HepG2 (cell line): ENCODE results near the gene KRT40. TPM values are rescaled to one million over a fixed set of nuclear protein-coding genes. Genes with fewer than 3 reads are reported as not detected.

Source experiments
- ATAC-seq: fragments of 200-7000 bp; cut with Tn5 transposase; 3 replicates; pipeline ENCODE4 v1.9.1; 2020; ENCODE audit warnings: mild to moderate bottlenecking, moderate library complexity
- BruUV-seq: library from RNA; stranded (reverse); fragments of 400-500 nt; replicated peaks from 2 replicates; lab custom pipeline; 2021; lab: Mats Ljungman, UMichigan
- CTCF ChIA-PET: fragments of 300-600 bp; formaldehyde crosslinking; extraction: SDS; loops from one replicate; lab custom pipeline; 2021; ENCODE audit warnings: low total read pairs, inconsistent platforms, low intra/inter-chr PET ratio; lab: Yijun Ruan, JAX
- POLR2A ChIA-PET: fragments of 350-600 bp; sonication (Branson Sonifier 250); formaldehyde crosslinking; loops from one replicate; lab custom pipeline; 2020; ENCODE audit warnings: antibody characterized with exemption, inconsistent platforms; lab: Yijun Ruan, JAX
- DNase-seq: peaks from one replicate; pipeline ENCODE4 v3.0.0-alpha.2; 2015; ENCODE audit warnings: low spot score
- FAIRE-seq: peaks from 3 replicates; lab custom pipeline; 2011; peaks lifted over from hg19 to GRCh38; lab: Jason Lieb, UNC
- H2AFZ ChIP-seq: one replicate; pipeline ENCODE4 v1.6.1; 2011; ENCODE audit warnings: low read length, inconsistent platforms
- H3K27ac ChIP-seq: fragments of 300-600 bp; 3 replicates; pipeline ENCODE4 v1.8.0; 2011; ENCODE audit warnings: mixed run types, mild to moderate bottlenecking, mixed read lengths, low read length, inconsistent platforms; ENCODE audit not compliant: insufficient read depth; ENCODE audit errors: extremely low read length
- H3K27me3 ChIP-seq, 2 experiments: fragments of 200-600 bp in 1 of 2; 2 replicates in 1 of 2; 3 replicates in 1 of 2; pipeline versions ENCODE4 v1.6.0 to v1.8.0; 2011; ENCODE audit warnings: low read length in 2 of 2, mild to moderate bottlenecking in 2 of 2, moderate library complexity in 2 of 2, inconsistent platforms in 1 of 2; ENCODE audit not compliant: insufficient read depth in 2 of 2, control insufficient read depth in 1 of 2
- H3K36me3 ChIP-seq, 2 experiments: fragments of 200-600 bp in 1 of 2; replicated peaks in 1 of 2; 2 replicates in 1 of 2; 3 replicates in 1 of 2; pipeline versions ENCODE4 v1.5.1 to v1.8.0; 2011; ENCODE audit warnings: low read length in 2 of 2, inconsistent platforms in 1 of 2; ENCODE audit not compliant: insufficient read depth in 2 of 2, control insufficient read depth in 1 of 2
- H3K4me1 ChIP-seq: 2 replicates; pipeline ENCODE4 v1.5.1; 2012; ENCODE audit warnings: low read length, inconsistent platforms; ENCODE audit not compliant: insufficient read depth
- H3K4me2 ChIP-seq: 2 replicates; pipeline ENCODE4 v1.6.0; 2011; ENCODE audit warnings: low read depth, low read length, inconsistent platforms
- H3K4me3 ChIP-seq, 3 experiments: fragments of 200-600 bp in 1 of 3; sonication (generic), shearing (Covaris generic) in 1 of 3; replicated peaks in 1 of 3; 2 replicates each; pipeline ENCODE4 v1.5.1; 2011 to 2016; ENCODE audit warnings: low read length in 3 of 3, inconsistent platforms in 2 of 3, low read depth in 2 of 3, mild to moderate bottlenecking in 2 of 3, control low read depth in 1 of 3, mixed read lengths in 1 of 3; ENCODE audit not compliant: insufficient read depth in 1 of 3
- H3K79me2 ChIP-seq: one replicate; pipeline ENCODE4 v1.6.1; 2011; ENCODE audit warnings: low read length, inconsistent platforms; ENCODE audit not compliant: insufficient read depth
- H3K9ac ChIP-seq: 2 replicates; pipeline ENCODE4 v1.6.0; 2011; ENCODE audit warnings: mild to moderate bottlenecking, low read depth, low read length, inconsistent platforms; ENCODE audit not compliant: insufficient read depth
- H3K9me3 ChIP-seq: 2 replicates; pipeline ENCODE4 v1.5.1; 2012; ENCODE audit warnings: mild to moderate bottlenecking, low read length
- H4K20me1 ChIP-seq: 2 replicates; pipeline ENCODE4 v1.6.0; 2011; ENCODE audit warnings: inconsistent platforms, mild to moderate bottlenecking, low read length, moderate library complexity; ENCODE audit not compliant: insufficient read depth
- FOSL2 ChIP-seq: sonication (generic); formaldehyde crosslinking; IDR thresholded peaks from 2 replicates; pipeline ENCODE4 v1.4.0; 2020; ENCODE audit warnings: missing genetic modification reagents
- KDM1A ChIP-seq: IDR thresholded peaks from 2 replicates; pipeline ENCODE4 v1.6.1; 2016; ENCODE audit warnings: missing compliant biosample characterization
- MAFF ChIP-seq: IDR thresholded peaks from 2 replicates; pipeline ENCODE4 v1.6.1; 2011; ENCODE audit warnings: low read depth, low read length, improper control_type of control experiment
- MAFK ChIP-seq, 2 experiments: IDR thresholded peaks in 1 of 2; conservative IDR thresholded peaks in 1 of 2; 2 replicates each; pipeline ENCODE4 v1.6.1; 2011; ENCODE audit warnings: improper control_type of control experiment in 2 of 2, low read length in 2 of 2
- RELA ChIP-seq: sonication (generic); formaldehyde crosslinking; IDR thresholded peaks from 2 replicates; pipeline ENCODE4 v1.4.0; 2020; ENCODE audit warnings: missing genetic modification reagents
- ZBTB38 ChIP-seq: sonication (generic); formaldehyde crosslinking; IDR thresholded peaks from 2 replicates; pipeline ENCODE4 v1.5.1; 2020; ENCODE audit warnings: mild to moderate bottlenecking, missing genetic modification reagents
- ZNF501 ChIP-seq: sonication (generic); formaldehyde crosslinking; IDR thresholded peaks from 2 replicates; pipeline ENCODE4 v1.5.1; 2020; ENCODE audit warnings: mild to moderate bottlenecking, moderate library complexity, missing genetic modification reagents
- ZNF629 ChIP-seq: sonication (generic); formaldehyde crosslinking; conservative IDR thresholded peaks from 2 replicates; pipeline ENCODE4 v1.5.0; 2020; ENCODE audit warnings: missing genetic modification reagents
- ZNF720 ChIP-seq: sonication (generic); formaldehyde crosslinking; IDR thresholded peaks from 2 replicates; pipeline ENCODE4 v1.4.0; 2020; ENCODE audit warnings: missing genetic modification reagents
- ZNF75D ChIP-seq: sonication (generic); formaldehyde crosslinking; IDR thresholded peaks from 2 replicates; pipeline ENCODE4 v1.8.1; 2023; ENCODE audit warnings: missing genetic modification reagents, mild to moderate bottlenecking, borderline replicate concordance
- WGBS: methylation state at CpG from one replicate; pipeline ENCODE4 v1.1.6; 2017; ENCODE audit warnings: low lambda C conversion rate; 5-methylcytosine and 5-hydroxymethylcytosine counted together
- in situ Hi-C: cut with HindIII; loops from 2 replicates; pipeline ENCODE4 v1.10.0; 2017; ENCODE audit warnings: low pct_unique_long_range_greater_than_20kb; ENCODE audit not compliant: extremely low pct_ligation_motif_present
- intact Hi-C: fragments of 100-400 bp; cut with micrococcal nuclease; formaldehyde crosslinking; loops from one replicate; pipeline ENCODE4 v1.10.0; 2022; ENCODE audit not compliant: unreplicated experiment
- polyA plus RNA-seq, 8 experiments: library from polyadenylated mRNA; depleted of rRNA in 3 of 8; stranded (reverse) in 7 of 8; unstranded in 1 of 8; fragments of >200 nt; fragmentation: Illumina TruSeq in 4 of 8; extraction: Trizol in 4 of 8; gene quantifications; 2 replicates each; pipeline versions ENCODE4 v1.2.1 to v1.2.3, GENCODE V29; 2011 to 2016; ENCODE audit warnings: low read depth in 4 of 8, missing spikeins in 1 of 8, mixed read lengths in 1 of 8; ENCODE audit not compliant: insufficient read depth in 1 of 8
- total RNA-seq, 5 experiments: library from RNA; depleted of rRNA; stranded (reverse); fragments of >200 nt; fragmentation: Illumina TruSeq; extraction: Trizol; gene quantifications; 2 replicates each; pipeline ENCODE4 v1.2.3, GENCODE V29; 2016; ENCODE audit warnings: low read depth in 1 of 5
- TF ChIP-seq, protein P1 (sequence below): sonication (generic); formaldehyde crosslinking; IDR thresholded peaks from 2 replicates; pipeline ENCODE4 v1.8.1; 2023; ENCODE audit warnings: mild to moderate bottlenecking, inconsistent platforms, moderate library complexity, missing genetic modification reagents, borderline replicate concordance

Gene KRT40
- total and polyA plus RNA-seq, 2 of the 13 experiments (the other 11 are each of a cell fraction or from before 2014, with no cell fraction given) = not detected

DNA sequence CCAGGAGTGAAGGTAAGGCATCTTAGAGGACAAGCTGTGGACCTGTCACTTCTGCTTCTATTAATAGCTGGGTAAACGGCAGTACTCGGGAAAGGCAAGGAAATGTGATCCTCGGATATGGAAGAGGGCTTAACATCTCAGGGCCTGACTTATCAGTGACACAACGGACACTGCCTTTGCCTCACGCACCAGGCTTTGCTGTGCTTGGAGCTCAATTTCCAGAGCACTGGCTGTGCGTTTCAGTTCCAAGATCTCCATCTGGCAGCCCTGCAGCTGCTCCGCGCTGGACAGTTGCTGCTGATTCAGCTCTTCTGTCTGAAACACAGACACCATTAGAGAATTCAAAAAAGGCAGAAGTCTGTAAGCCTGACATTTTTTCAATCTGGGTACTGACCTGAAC, 3.5 kb downstream of the KRT40 start:
- ATAC-seq = no peak
- WGBS = 52% methylated on average over 8 of the region's 8 CpGs
- H3K36me3 ChIP-seq = no peaks in the 10 kb centered on the region
- H3K79me2 ChIP-seq = no peaks in the 10 kb centered on the region
- no peaks in the 10 kb centered on the region for H3K27me3 ChIP-seq
- H3K27ac ChIP-seq = no peak overlapping the region
- H3K4me2 ChIP-seq = 0 out of 2 replicates have a peak overlapping the region, but pooled peaks have one; percentile 3
- peaks cover 6% of the 10 kb centered on the region; the same call in 1 of the 2 replicates for H3K4me1 ChIP-seq
- in situ Hi-C loops = no loop called here
- intact Hi-C loops = no loop called here
- H3K4me3 ChIP-seq = no peak overlapping the region
- no peaks in the 10 kb centered on the region for H3K9me3 ChIP-seq
- no peaks in the 10 kb centered on the region for H4K20me1 ChIP-seq
- no peak for DNase-seq
- BruUV-seq = no TSS peak
- ChIA-PET POLR2A (no interaction called here), CTCF (no interaction called here)
- no peak overlapping the region for H3K9ac ChIP-seq
- TF ChIP-seq MAFF = 0 out of 2 replicates have a peak, but pooled peaks have one; percentile 35
- TF ChIP-seq MAFK (conservative IDR thresholded peaks at IDR 0.05 in 1 of 2, IDR thresholded peaks at IDR 0.05 in 1 of 2; ENCODE audit: low read length in 2 of 2) = peak; percentile 30 to 51; a peak in 3 of 4 replicates
- TF ChIP-seq RELA = no peak
- TF ChIP-seq ZBTB38 (CRISPR knock-in tag) = peak; percentile 43; the same call in 1 of the 2 replicates
- TF ChIP-seq ZNF501 (CRISPR knock-in tag) = peak; percentile 18; the same call in 1 of the 2 replicates
- no peak overlapping the region for H2AFZ ChIP-seq
- FAIRE-seq = no peak

DNA sequence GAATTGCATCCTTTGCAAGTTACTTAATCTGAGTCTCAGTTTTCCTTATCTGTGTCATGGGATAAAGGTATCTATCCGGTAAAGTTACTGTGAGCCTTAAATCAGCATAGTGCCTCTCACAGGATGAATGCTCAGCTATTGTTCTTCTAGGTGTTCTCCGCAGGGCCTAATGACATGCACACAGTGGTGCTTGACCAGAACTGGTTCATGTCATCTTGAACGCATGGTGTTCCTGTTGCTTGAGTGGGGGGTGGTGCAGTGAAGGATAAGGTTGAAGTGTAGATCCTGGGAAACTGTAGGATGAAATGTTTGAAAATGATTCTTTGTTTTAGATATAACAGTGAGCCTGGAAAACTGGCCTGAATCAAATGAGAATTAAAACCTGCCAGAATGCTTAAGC, 4.0 kb downstream of the KRT40 start:
- FAIRE-seq (no peak), ATAC-seq (no peak), DNase-seq (no peak)
- H3K27me3 ChIP-seq = no peaks in the 10 kb centered on the region
- in situ Hi-C loops (no loop called here), intact Hi-C loops (no loop called here)
- H3K4me1 ChIP-seq = peaks cover 6% of the 10 kb centered on the region; the same call in 1 of the 2 replicates
- TF ChIP-seq, protein P1, sequence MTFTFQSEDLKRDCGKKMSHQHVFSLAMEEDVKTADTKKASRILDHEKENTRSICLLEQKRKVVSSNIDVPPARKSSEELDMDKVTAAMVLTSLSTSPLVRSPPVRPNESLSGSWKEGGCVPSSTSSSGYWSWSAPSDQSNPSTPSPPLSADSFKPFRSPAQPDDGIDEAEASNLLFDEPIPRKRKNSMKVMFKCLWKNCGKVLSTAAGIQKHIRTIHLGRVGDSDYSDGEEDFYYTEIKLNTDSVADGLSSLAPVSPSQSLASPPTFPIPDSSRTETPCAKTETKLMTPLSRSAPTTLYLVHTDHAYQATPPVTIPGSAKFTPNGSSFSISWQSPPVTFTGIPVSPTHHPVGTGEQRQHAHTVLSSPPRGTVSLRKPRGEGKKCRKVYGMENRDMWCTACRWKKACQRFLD = no peak
- TF ChIP-seq ZNF720 (no peak), FOSL2 (CRISPR knock-in tag) (no peak), ZNF75D (CRISPR knock-in tag) (no peak), KDM1A (no peak), ZNF629 (peak; percentile 38; the same call in 1 of the 2 replicates)
- POLR2A ChIA-PET = no interaction called here
- BruUV-seq = no TSS peak
- H3K4me3 ChIP-seq = no peak overlapping the region
- H3K9me3 ChIP-seq = no peaks in the 10 kb centered on the region
- CTCF ChIA-PET = no interaction called here
- no peak overlapping the region for H3K4me2 ChIP-seq
- H3K9ac ChIP-seq = no peak overlapping the region
- 82% methylated on average over 3 of the region's 3 CpGs for WGBS
- H3K79me2 ChIP-seq = no peaks in the 10 kb centered on the region
- H4K20me1 ChIP-seq = no peaks in the 10 kb centered on the region
- no peak overlapping the region for H2AFZ ChIP-seq
- no peaks in the 10 kb centered on the region for H3K36me3 ChIP-seq
- H3K27ac ChIP-seq = no peak overlapping the region
